Hippocampal formation (tissue), 2 donors: ENCODE results near the gene FGD2.

Experiments
- DNase-seq, 2 donors: peaks; one replicate each; lab custom pipeline; 2025; lab: John Stamatoyannopoulos, UW

Gene FGD2, protein sequence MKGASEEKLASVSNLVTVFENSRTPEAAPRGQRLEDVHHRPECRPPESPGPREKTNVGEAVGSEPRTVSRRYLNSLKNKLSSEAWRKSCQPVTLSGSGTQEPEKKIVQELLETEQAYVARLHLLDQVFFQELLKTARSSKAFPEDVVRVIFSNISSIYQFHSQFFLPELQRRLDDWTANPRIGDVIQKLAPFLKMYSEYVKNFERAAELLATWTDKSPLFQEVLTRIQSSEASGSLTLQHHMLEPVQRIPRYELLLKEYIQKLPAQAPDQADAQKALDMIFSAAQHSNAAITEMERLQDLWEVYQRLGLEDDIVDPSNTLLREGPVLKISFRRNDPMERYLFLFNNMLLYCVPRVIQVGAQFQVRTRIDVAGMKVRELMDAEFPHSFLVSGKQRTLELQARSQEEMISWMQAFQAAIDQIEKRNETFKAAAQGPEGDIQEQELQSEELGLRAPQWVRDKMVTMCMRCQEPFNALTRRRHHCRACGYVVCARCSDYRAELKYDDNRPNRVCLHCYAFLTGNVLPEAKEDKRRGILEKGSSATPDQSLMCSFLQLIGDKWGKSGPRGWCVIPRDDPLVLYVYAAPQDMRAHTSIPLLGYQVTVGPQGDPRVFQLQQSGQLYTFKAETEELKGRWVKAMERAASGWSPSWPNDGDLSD

DNA sequence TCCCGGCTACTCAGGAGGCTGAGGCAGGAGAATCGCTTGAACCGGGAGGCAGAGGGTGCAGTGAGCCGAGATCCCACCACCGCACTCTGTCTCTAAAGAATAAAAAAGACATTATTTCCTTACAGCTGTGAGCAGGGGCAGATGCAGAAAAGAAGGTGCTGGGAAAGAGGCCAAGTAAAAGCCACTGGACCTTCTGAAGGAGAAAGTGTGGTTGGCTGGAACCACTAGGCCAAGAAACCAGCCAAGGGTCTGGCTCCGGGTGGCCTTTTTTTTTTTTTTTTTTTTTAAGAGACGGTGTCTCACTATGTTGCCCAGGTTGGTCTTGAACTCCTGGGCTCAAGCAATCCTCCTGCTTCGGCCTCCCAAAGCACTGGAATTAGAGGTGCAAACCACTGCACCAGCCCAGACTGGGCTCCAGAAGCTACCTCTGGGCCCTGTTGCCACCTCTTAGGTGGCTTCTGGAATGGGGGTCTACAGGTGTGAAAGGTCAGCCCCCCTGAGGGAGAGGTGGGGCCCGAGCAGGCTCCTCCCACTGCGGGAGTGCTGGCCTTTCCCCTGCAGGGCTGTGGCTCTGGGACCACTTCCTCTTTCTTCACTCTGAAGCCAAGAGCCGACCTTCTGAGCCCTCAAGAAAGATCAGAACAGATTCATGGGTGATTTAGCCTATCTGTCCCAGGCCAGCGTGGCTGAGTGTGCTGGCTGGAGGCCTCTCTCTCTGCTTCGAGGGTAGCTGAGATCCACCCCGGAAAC, at the start of gene FGD2:
Gene FGD2 (plus strand): TSS at position 595 of the 750 bp plus-strand sequence. CDS start 163 bp downstream, outside the sequence.
- DNase-seq = no peak

- DNase-seq = no peak
Measured at GRCh38 chr6:36955671-36956445, 49.6 kb upstream of the FGD2 start.

DNA sequence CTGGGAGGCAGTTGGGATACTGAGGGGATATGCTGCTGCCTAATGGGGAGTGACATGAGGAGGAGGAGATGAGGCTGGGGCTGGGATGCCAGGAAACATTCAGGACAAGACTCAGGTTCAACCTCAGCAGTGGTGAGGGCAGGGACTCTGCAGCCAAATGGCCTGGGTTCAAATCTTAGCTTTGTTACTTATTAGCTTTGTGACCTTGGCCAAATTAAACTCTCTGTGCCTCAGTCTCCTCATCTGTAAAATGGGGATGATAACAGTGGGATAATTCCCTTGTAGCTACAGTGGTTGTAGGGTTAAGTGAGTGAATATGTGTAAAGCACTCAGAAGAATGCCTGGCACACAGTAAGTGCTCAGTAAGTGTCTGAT, 49.0 kb upstream of the FGD2 start:
- DNase-seq = no peak

- DNase-seq = no peak
Measured at GRCh38 chr6:36957773-36958271, 47.6 kb upstream of the FGD2 start.

DNA sequence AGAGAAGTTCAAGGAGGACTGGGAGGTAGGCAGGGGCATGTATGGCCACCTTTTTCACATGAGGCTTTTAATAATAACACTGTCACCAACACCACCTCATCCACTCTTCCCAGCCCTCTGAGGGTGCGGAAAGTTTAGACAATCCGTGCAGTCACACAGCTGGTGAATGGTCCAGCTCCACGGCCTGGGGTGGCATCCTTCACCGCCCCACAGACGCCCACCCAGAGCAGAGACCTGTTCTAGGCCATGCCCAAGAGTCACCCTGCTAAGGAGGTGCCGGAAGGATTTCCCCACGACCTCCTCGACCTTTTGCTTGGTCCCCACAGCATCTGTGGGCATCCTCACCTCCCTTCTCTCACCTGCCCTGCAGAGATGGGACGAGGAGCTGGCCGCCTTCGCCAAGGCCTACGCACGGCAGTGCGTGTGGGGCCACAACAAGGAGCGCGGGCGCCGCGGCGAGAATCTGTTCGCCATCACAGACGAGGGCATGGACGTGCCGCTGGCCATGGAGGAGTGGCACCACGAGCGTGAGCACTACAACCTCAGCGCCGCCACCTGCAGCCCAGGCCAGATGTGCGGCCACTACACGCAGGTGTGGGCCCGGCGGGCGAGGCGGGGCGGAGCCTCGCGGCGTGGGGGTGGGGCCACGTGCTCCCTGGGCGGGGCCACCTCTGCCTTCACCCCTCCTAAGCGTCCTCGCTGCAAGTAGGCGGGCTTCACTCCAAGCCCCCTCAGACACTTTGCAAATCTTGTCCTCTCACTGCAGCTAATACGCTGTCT, 46.5 kb upstream of the FGD2 start:
- no peak for DNase-seq

DNA sequence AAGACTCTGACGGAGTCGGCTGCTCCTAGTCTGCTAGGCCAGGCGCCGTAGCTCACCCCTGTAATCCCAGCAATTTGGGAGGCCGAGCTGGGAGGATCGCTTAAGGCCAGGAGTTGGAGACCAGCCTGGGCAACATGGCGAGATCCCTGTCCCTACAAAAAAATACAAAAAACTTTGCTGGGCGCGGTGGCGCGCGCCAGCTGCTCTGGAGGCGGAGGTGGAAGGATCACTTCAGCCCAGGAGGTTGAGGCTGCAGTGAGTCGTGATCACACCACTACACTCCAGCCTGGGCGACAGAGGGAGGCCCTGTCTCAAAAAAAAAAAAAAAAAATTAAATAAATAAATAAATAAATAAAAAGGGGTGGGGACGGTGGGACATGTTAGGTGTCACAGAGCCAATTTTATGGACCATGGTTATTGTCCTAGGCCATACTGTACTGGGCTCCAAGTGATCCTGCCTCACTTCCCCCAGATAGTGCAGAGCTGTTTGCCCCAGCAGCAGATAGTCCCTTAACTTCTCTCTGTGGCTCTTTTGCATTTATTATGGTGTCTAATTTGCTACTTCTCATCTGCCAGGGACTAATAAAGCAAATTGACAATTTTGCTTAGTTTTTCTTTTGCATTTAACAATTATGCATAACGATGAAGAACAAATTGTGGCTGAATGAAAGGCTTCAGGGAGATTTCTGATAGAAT, 45.8 kb upstream of the FGD2 start:
- DNase-seq = no peak

DNA sequence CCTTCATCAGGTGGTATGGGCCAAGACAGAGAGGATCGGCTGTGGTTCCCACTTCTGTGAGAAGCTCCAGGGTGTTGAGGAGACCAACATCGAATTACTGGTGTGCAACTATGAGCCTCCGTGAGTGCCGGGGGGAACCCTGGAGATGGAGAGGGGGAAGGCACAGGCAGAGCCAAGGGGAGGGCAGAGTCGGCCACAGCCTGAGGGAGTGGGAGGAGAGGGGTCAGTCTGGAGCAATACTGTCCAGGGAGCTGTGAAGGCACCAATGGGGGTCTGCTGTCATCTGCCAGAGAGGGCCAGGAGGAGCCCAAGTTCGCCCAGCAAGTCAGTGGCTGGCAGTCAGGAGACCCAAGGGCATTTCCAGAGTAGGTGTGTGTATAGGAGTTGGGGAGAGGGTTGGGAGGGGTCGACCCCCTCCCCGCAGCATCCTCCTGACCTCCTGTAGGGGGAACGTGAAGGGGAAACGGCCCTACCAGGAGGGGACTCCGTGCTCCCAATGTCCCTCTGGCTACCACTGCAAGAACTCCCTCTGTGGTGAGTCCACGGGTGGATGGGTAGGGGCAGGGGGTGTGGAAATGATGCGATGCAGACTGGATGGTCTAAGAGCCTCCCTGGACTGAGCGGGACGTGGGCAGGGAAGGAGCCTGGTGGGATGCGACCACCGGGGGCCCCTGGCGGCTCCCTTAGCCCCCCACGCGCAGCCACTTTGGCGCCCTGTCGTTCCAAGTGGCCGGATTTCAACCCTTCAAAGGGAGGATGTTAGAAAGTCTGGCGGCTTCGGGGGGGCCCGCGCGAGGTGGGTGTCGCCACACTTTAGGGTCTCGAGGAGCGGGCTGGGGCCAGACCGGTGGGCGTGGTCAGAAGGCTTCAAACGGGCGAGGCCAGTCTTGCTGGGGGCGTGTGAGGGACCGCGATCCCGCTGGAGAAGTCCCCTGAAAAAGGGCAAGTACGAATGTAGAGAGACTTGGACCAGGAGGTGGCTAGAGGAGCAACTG, 43.7 kb upstream of the FGD2 start:
- no peak for DNase-seq

DNA sequence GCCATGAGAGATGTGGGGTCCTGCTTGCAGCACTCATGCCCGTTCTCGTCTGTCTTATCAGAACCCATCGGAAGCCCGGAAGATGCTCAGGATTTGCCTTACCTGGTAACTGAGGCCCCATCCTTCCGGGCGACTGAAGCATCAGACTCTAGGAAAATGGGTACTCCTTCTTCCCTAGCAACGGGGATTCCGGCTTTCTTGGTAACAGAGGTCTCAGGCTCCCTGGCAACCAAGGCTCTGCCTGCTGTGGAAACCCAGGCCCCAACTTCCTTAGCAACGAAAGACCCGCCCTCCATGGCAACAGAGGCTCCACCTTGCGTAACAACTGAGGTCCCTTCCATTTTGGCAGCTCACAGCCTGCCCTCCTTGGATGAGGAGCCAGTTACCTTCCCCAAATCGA, 42.6 kb upstream of the FGD2 start:
- DNase-seq = peak; percentile 50 to 73

DNA sequence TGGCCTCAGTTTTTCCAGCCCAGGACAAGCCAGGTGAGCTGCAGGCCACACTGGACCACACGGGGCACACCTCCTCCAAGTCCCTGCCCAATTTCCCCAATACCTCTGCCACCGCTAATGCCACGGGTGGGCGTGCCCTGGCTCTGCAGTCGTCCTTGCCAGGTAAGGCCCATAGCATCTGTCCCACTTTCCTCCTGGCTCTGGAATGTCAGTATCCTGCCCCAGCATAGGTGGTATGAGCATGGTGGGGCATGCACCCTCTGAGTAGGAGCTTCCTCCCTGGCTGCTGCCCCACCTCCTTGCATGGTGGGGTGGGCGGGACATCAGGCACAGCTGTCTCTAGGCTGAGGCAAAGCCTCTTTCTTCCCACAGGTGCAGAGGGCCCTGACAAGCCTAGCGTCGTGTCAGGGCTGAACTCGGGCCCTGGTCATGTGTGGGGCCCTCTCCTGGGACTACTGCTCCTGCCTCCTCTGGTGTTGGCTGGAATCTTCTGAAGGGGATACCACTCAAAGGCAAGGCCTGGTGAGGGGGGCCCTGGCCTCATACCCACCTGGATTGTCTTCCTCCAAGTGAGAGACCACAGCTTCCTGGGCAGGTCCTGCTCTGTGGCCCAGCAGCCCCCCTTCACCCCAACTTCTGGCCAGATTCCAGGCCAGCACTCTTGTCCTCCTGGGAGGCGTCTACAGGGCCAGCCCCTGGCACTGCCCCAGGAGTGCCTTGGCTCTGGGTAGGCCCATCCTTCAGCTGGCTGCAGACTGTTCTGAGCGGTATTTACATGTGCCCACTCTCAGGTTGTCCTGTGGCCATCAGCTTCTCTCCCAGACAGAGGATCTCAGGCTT, 41.8 kb upstream of the FGD2 start:
- no peak for DNase-seq

DNA sequence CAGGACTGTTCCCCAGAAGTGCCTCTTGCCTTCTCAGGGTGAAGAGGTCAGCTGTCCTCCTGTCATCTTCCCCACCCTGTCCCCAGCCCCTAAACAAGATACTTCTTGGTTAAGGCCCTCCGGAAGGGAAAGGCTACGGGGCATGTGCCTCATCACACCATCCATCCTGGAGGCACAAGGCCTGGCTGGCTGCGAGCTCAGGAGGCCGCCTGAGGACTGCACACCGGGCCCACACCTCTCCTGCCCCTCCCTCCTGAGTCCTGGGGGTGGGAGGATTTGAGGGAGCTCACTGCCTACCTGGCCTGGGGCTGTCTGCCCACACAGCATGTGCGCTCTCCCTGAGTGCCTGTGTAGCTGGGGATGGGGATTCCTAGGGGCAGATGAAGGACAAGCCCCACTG, 41.1 kb upstream of the FGD2 start:
- no peak for DNase-seq

DNA sequence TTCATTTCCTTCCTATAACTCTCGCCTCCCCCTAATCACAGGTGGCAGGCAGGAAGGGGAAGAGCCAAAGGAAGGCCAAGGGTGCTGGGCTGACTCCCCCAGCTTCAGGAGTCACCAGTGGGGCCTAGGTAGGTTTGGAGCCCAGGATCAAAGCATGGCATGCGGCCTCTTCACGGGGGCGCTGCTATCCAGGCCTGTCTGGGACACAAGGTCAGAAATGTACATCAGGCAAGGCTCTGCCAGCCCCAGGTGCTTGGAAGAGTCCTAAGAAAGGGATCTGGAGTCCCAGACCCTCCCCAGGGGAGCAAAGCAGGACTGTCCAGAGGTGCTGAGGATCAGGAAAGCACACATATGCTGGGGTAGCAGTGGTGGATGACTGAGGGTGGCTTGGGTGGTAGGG, 40.5 kb upstream of the FGD2 start:
- no peak for DNase-seq

DNA sequence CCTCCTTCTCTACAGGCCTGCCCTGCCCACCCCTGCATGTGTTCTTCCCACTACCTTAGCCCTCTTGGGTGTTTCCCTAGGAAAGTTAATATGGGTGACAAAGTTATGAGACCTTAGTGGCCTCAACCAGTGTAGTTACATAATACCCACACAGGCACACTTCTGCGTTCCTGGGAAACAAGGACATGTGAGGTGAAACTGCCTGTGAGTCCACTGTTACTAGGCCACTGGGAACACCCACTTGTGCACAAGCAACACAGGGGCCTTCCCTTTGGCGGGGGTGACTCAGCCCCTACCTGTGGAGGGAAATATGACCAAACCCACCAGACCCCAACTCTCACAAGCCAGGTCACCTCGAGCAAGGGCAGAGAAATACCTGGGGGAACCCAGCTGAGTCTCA, 38.2 kb upstream of the FGD2 start:
- no peak for DNase-seq

DNA sequence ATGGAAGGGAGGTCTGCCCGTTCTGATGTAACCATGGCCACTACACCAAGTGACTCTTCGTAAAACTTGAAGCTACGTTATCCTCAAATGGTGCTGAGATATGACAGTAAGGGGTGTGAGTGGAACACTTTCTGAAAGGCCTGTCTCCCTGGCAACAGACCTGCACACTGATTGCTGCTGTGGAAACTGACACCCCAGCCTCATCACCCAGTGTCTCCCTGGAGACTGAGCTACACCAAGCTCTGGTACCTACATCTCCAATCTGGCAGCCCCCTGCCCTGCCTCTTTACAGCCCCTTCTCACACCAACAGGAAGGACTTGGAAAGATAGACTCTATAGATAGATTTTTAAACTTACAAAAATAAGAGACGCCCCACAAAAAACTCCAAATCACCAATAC, 37.7 kb upstream of the FGD2 start:
- no peak for DNase-seq

DNA sequence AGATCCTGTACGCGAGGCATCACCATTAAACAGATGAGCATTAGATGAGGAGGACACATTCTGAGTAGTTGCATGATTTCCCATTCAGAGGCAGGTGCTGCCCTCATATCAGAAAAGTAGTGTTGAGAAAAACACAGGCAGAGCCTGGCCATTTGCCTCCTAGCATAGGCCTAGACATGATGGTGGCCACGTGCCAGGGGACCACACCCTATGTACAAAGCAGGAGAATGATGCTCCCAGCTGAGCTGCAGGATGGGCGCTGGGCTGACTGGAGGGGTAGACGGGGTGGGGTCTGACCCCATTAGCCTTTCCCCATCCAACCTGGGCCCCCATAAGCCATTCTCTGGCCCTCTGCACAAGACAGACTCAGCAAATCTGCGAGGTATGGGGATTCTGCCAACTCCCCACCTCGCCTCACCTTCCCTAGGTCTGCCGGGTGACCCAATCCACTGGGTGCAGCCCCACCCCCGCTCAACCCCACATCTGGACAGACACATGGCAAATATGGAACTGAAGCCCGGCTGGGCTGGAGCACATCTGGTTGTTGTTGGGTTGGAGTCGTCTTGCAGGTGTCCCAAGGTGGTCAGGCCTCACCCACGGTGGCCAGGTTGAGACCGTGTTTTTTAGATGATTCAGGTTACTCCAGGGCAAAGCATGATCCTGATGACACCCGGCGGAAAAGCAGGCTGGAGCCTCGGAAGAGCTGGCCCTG, 37.0 kb upstream of the FGD2 start:
- DNase-seq = no peak

DNA sequence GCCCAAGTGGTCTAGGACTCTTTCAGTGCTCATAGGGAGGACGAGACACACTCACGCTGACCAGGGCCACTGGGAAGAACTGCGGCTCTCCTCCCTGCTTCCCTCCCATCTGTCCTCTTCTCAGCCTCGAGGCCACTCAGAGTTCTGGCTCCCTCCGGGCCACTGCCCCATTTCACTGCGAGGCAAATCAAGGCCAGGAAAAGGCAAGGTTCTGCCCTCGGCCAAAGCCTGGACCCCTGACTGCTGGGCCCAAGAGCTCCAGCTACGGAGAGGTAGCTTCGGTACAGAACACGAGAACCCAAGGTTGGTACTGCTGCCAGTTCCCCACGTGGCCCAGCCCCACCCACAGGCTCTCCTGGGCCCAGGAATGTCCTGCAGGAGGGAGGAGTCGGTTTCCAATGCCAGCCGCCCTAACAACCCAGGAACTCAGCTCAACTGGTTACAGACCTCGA, 36.2 kb upstream of the FGD2 start:
- DNase-seq = no peak

DNA sequence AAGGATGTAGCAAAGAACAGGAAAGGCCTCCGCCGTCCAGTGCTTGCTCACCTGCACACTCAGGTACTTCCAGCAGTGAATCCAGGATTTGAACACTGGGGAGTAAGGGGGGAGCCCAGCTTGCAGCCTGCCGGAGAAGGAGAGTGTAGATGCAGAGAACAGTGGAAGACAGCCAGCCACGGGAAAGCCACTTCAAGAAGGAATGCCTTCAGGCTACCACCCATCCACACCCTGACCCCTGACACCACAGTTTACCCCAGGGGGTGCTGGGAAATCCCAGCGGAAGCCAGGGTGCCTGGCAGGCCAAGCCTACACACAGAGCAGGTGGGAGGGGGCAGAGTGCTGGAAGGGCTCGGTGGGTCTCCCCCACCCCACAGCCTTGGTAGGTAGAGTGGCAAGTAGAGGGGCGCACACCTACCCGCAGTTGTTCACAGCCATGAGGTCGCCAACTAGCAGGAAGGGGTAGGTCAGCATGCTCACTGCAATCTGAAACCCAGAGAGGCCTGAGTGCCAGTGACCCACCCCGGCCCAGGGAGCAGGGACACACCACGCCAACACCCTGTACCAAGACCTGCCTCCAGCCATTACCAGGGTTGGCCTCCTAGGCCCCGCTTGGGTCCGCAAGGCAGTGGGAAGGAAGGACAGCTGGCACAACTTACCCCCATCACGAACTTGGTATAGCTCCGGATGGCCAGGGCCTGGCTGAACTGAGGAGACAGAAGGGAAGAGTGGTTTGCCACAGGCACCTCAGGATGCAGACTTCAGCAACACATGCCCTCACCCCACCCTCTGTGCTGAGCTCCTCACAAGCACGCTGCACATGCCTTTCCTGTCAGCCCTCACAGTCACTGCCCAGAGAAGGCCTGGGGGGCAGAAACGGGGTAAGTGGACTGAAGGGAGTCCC, 35.2 kb upstream of the FGD2 start:
- DNase-seq = no peak
